AG08395 (cell line): ENCODE measurements around the gene ARHGEF25.
"Not testable (repeated sequence)": the region's sequence is repeated elsewhere in the genome, so short reads cannot be mapped to it uniquely, and the experiment has no call there.

Experiments used
- DNase-seq: peaks from one replicate; pipeline ENCODE4 v3.0.0; 2012; ENCODE audit warnings: mixed read lengths, low spot score

Gene ARHGEF25

GRCh38 chr12:57638096-57638495, 26.9 kb downstream of the ARHGEF25 start:
- no peak for DNase-seq

GRCh38 chr12:57640175-57641042, 29.2 kb downstream of the ARHGEF25 start:
- no peak for DNase-seq

- DNase-seq: no peak
Measured at GRCh38 chr12:57641699-57642442, 30.6 kb downstream of the ARHGEF25 start.

- not testable (repeated sequence) for DNase-seq
Measured at GRCh38 chr12:57645990-57646658, 34.9 kb downstream of the ARHGEF25 start.

- DNase-seq: not testable (repeated sequence)
Measured at GRCh38 chr12:57646659-57647049, 35.4 kb downstream of the ARHGEF25 start.

GRCh38 chr12:57654042-57654441, 42.8 kb downstream of the ARHGEF25 start:
- no peak for DNase-seq

- DNase-seq: no peak
Measured at GRCh38 chr12:57655541-57656240, 44.5 kb downstream of the ARHGEF25 start.

GRCh38 chr12:57656408-57656807, 45.2 kb downstream of the ARHGEF25 start:
- not testable (repeated sequence) for DNase-seq

GRCh38 chr12:57657744-57658143, 46.5 kb downstream of the ARHGEF25 start:
- no peak for DNase-seq

GRCh38 chr12:57658890-57659289, 47.7 kb downstream of the ARHGEF25 start:
- DNase-seq: no peak

GRCh38 chr12:57661376-57661775, 50.1 kb downstream of the ARHGEF25 start:
- no peak for DNase-seq

GRCh38 chr12:57665066-57665820, 54.0 kb downstream of the ARHGEF25 start:
- DNase-seq: not testable (repeated sequence)
